IMR-90 (cell line): ENCODE data around the gene SECTM1. TPM values are rescaled to one million over a fixed set of nuclear protein-coding genes. Genes with fewer than 3 reads are reported as not detected.

Experiments used
- ATAC-seq: fragments of 200-7000 bp; cut with Tn5 transposase; 2 replicates; pipeline ENCODE4 v1.9.1; 2020; ENCODE audit warnings: low read depth, mild to moderate bottlenecking, moderate library complexity
- BruUV-seq: library from RNA; stranded (reverse); fragments of 400-500 nt; replicated peaks from 2 replicates; lab custom pipeline; 2021; lab: Mats Ljungman, UMichigan
- CTCF ChIA-PET: fragments of 300-600 bp; formaldehyde crosslinking; extraction: SDS; loops from one replicate; lab custom pipeline; 2021; ENCODE audit warnings: antibody characterized with exemption; lab: Yijun Ruan, JAX
- POLR2A ChIA-PET: fragments of 300-600 bp; sonication (Branson Sonifier 250); formaldehyde crosslinking; loops from one replicate; lab custom pipeline; 2022; ENCODE audit warnings: antibody characterized with exemption; ENCODE audit not compliant: unreplicated experiment; lab: Charles Lee
- DNase-seq: peaks from one replicate; pipeline ENCODE4 v3.0.0; 2013
- H2AFZ ChIP-seq: replicated peaks from 2 replicates; pipeline ENCODE3; 2013; ENCODE audit warnings: low read length, mild to moderate bottlenecking; ENCODE audit not compliant: poor library complexity
- H2AK5ac ChIP-seq: 2 replicates; pipeline ENCODE4 v1.6.1; 2013; ENCODE audit warnings: low read depth, low read length, inconsistent platforms
- H2AK9ac ChIP-seq: replicated peaks from 2 replicates; pipeline ENCODE3; 2013; ENCODE audit warnings: mild to moderate bottlenecking, low read depth, low read length, moderate library complexity; ENCODE audit not compliant: poor library complexity
- H2BK120ac ChIP-seq: 2 replicates; pipeline ENCODE4 v1.6.1; 2013; ENCODE audit warnings: low read depth, low read length, inconsistent platforms
- H2BK15ac ChIP-seq: 3 replicates; pipeline ENCODE4 v1.6.1; 2013; ENCODE audit warnings: low read depth, low read length, inconsistent platforms
- H2BK20ac ChIP-seq: 2 replicates; pipeline ENCODE4 v1.6.1; 2013; ENCODE audit warnings: low read depth, mild to moderate bottlenecking, inconsistent platforms, low read length, moderate library complexity
- H2BK5ac ChIP-seq: 2 replicates; pipeline ENCODE4 v1.6.1; 2013; ENCODE audit warnings: mild to moderate bottlenecking, low read depth, low read length, inconsistent platforms; ENCODE audit not compliant: poor library complexity, severe bottlenecking
- H3K14ac ChIP-seq: replicated peaks from 2 replicates; pipeline ENCODE4 v1.6.1; 2013; ENCODE audit warnings: low read depth, low read length, inconsistent platforms
- H3K18ac ChIP-seq: 2 replicates; pipeline ENCODE4 v1.6.1; 2013; ENCODE audit warnings: low read depth, low read length, control low read depth
- H3K23ac ChIP-seq: 2 replicates; pipeline ENCODE4 v1.6.1; 2013; ENCODE audit warnings: low read depth, low read length, inconsistent platforms
- H3K27ac ChIP-seq: 2 replicates; pipeline ENCODE4 v1.5.1; 2013; ENCODE audit warnings: mild to moderate bottlenecking, control low read depth, low read length; ENCODE audit not compliant: insufficient read depth
- H3K27me3 ChIP-seq: 2 replicates; pipeline ENCODE4 v1.6.1; 2013; ENCODE audit warnings: low read length; ENCODE audit not compliant: control insufficient read depth, insufficient read depth
- H3K36me3 ChIP-seq: 2 replicates; pipeline ENCODE4 v1.6.1; 2013; ENCODE audit warnings: low read length, mixed read lengths; ENCODE audit not compliant: control insufficient read depth, insufficient read depth
- H3K4ac ChIP-seq: 2 replicates; pipeline ENCODE4 v1.6.1; 2013; ENCODE audit warnings: low read depth, low read length, inconsistent platforms
- H3K4me1 ChIP-seq: 2 replicates; pipeline ENCODE4 v1.6.1; 2013; ENCODE audit warnings: low read length, mixed read lengths; ENCODE audit not compliant: control insufficient read depth, insufficient read depth
- H3K4me2 ChIP-seq: 2 replicates; pipeline ENCODE4 v1.6.1; 2013; ENCODE audit warnings: low read depth, mild to moderate bottlenecking, control low read depth, low read length, moderate library complexity
- H3K4me3 ChIP-seq: 2 replicates; pipeline ENCODE4 v1.5.1; 2013; ENCODE audit warnings: low read depth, mild to moderate bottlenecking, control low read depth, low read length, moderate library complexity; ENCODE audit not compliant: insufficient read depth
- H3K56ac ChIP-seq: 2 replicates; pipeline ENCODE4 v1.6.1; 2013; ENCODE audit warnings: low read length, inconsistent platforms; ENCODE audit not compliant: insufficient read depth; ENCODE audit errors: extremely low read depth
- H3K79me1 ChIP-seq, 2 experiments: 2 replicates each; pipeline ENCODE4 v1.6.1; 2013; ENCODE audit warnings: low read length in 2 of 2, inconsistent platforms in 1 of 2, low read depth in 1 of 2
- H3K9ac ChIP-seq: 2 replicates; pipeline ENCODE4 v1.6.1; 2013; ENCODE audit warnings: low read depth, low read length, control low read depth
- H3K9me1 ChIP-seq: 2 replicates; pipeline ENCODE4 v1.6.1; 2013; ENCODE audit warnings: low read length, inconsistent platforms; ENCODE audit not compliant: insufficient read depth
- H3K9me3 ChIP-seq: 2 replicates; pipeline ENCODE4 v1.6.1; 2013; ENCODE audit warnings: low read length; ENCODE audit not compliant: control insufficient read depth, insufficient read depth
- H4K20me1 ChIP-seq: 2 replicates; pipeline ENCODE4 v1.6.1; 2013; ENCODE audit warnings: low read length, inconsistent platforms; ENCODE audit not compliant: insufficient read depth
- H4K5ac ChIP-seq: 2 replicates; pipeline ENCODE4 v1.6.1; 2013; ENCODE audit warnings: mild to moderate bottlenecking, low read depth, low read length, control low read depth
- H4K8ac ChIP-seq, 2 experiments: 2 replicates each; pipeline ENCODE4 v1.6.1; 2013; ENCODE audit warnings: low read depth in 2 of 2, low read length in 2 of 2, control low read depth in 1 of 2, inconsistent platforms in 1 of 2
- H4K91ac ChIP-seq: 2 replicates; pipeline ENCODE4 v1.6.1; 2013; ENCODE audit warnings: low read depth, low read length, inconsistent platforms; ENCODE audit not compliant: insufficient read depth
- CHD1 ChIP-seq: IDR thresholded peaks from 2 replicates; pipeline ENCODE4 v1.6.1; 2012; ENCODE audit warnings: low read depth, low read length, improper control_type of control experiment
- NFE2L2 ChIP-seq: fragments of 150-350 bp; IDR thresholded peaks from 2 replicates; pipeline ENCODE4 v1.6.1; 2016; ENCODE audit warnings: low read depth, mild to moderate bottlenecking, low read length
- RAD21 ChIP-seq: IDR thresholded peaks from 2 replicates; pipeline ENCODE4 v1.6.1; 2012; ENCODE audit warnings: low read length, improper control_type of control experiment
- RFX5 ChIP-seq: IDR thresholded peaks from 2 replicates; pipeline ENCODE4 v1.8.0; 2012; ENCODE audit warnings: low read depth, mild to moderate bottlenecking, low read length, moderate library complexity
- WGBS, 2 experiments: methylation state at CpG; one replicate each; pipeline versions ENCODE4 v1.1.5 to v1.1.7; 2013; ENCODE audit warnings: missing lambda C conversion rate in 2 of 2; ENCODE audit not compliant: insufficient read length in 1 of 2; ENCODE audit errors: extremely low coverage in 2 of 2; 5-methylcytosine and 5-hydroxymethylcytosine counted together
- dilution Hi-C: fragments of 300-500 bp; cut with HindIII; formaldehyde crosslinking; loops from one replicate; pipeline ENCODE4 v1.14.3; 2018; ENCODE audit warnings: low sequenced_read_pairs; ENCODE audit not compliant: unreplicated experiment
- in situ Hi-C: fragments of 300-500 bp; cut with MboI; formaldehyde crosslinking; loops from 3 replicates; pipeline ENCODE4 v1.14.3; 2019; ENCODE audit warnings: low sequenced_read_pairs, inconsistent platforms, mixed read lengths
- intact Hi-C: fragments of 100-400 bp; cut with micrococcal nuclease; formaldehyde crosslinking; loops from 2 replicates; pipeline ENCODE4 v1.10.0; 2022
- polyA plus RNA-seq, 3 experiments: library from polyadenylated mRNA; depleted of rRNA; stranded (reverse); fragments of >200 nt; gene quantifications; 2 replicates each; pipeline ENCODE4 v1.2.3, GENCODE V29; 2012; ENCODE audit warnings: low replicate concordance in 1 of 3
- total RNA-seq: library from RNA; depleted of rRNA; stranded (reverse); fragments of >200 nt; gene quantifications from 2 replicates; pipeline ENCODE4 v1.2.3, GENCODE V29; 2012
- TF ChIP-seq, protein P1 (sequence below): fragments of 150-350 bp; IDR thresholded peaks from 2 replicates; pipeline ENCODE4 v1.6.1; 2016; ENCODE audit warnings: low read depth, mild to moderate bottlenecking, low read length, moderate library complexity, borderline replicate concordance

Gene SECTM1
- total and polyA plus RNA-seq, 2 of the 4 experiments (the other 2 are of a cell fraction) = 2.3 to 4.4 TPM

GRCh38 chr17:82294064-82294773 lies 39.3 kb downstream of the SECTM1 start:
- Histone ChIP-seq H2BK5ac (peak overlapping the region; percentile 42), H3K14ac (no peak overlapping the region), H3K4me2 (peak overlapping the region; percentile 64), H2AK5ac (peak overlapping the region; percentile 54; the same call in 1 of the 2 replicates), H4K5ac (no peak overlapping the region), H2AK9ac (peak overlapping the region; percentile 6), H3K4me1 (peaks cover 23% of the 10 kb centered on the region), H3K56ac (no peak overlapping the region), H4K91ac (0 out of 2 replicates have a peak overlapping the region, but pooled peaks have one; percentile 30), H3K4ac (peak overlapping the region; percentile 43; the same call in 1 of the 2 replicates), H3K79me1 (peaks cover 0 to 26% of the 10 kb centered on the region in 2 experiments; a peak in 2 of 4 replicates), H2BK20ac (no peak overlapping the region), H4K8ac (peak overlapping the region in 1 of 2 experiments; percentile 30; a peak in 2 of 4 replicates), H2BK120ac (no peak overlapping the region), H3K9ac (peak overlapping the region; percentile 34; the same call in 1 of the 2 replicates), H3K27ac (peak overlapping the region; percentile 58; the same call in 1 of the 2 replicates), H3K9me3 (no peaks in the 10 kb centered on the region), H3K9me1 (peaks cover 13% of the 10 kb centered on the region), H3K18ac (no peak overlapping the region), H3K36me3 (no peaks in the 10 kb centered on the region), H2BK15ac (no peak overlapping the region), H4K20me1 (no peaks in the 10 kb centered on the region; the same call in 1 of the 2 replicates), H3K4me3 (0 out of 2 replicates have a peak overlapping the region, but pooled peaks have one; percentile 23), H3K23ac (peak overlapping the region; percentile 49), H2AFZ (no peak overlapping the region), H3K27me3 (no peaks in the 10 kb centered on the region)
- peak; percentile 36 for DNase-seq
- no TSS peak for BruUV-seq
- dilution Hi-C loops = no loop called here
- CTCF ChIA-PET = interaction anchor here (0.6 kb wide), 1 partner anchor 50 kb away, joined by 4 read pairs; no protein-coding TSS in a partner anchor
- POLR2A ChIA-PET = interaction anchor here (0.6 to 1.1 kb wide), 2 partner anchors 21 to 358 kb away, joined by 3 read pairs; no protein-coding TSS in a partner anchor
- ATAC-seq = no peak
- in situ Hi-C loops = no loop called here
- intact Hi-C loops = no loop called here
- WGBS, 2 experiments = 85% methylated on average over 6 of the region's 15 CpGs; no CpG with 5 or more reads in 1 of the 2 experiments
- TF ChIP-seq NFE2L2 (no peak), RFX5 (no peak), RAD21 (no peak), CHD1 (no peak)
- TF ChIP-seq, protein P1, sequence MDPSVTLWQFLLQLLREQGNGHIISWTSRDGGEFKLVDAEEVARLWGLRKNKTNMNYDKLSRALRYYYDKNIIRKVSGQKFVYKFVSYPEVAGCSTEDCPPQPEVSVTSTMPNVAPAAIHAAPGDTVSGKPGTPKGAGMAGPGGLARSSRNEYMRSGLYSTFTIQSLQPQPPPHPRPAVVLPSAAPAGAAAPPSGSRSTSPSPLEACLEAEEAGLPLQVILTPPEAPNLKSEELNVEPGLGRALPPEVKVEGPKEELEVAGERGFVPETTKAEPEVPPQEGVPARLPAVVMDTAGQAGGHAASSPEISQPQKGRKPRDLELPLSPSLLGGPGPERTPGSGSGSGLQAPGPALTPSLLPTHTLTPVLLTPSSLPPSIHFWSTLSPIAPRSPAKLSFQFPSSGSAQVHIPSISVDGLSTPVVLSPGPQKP = no peak
